ENCODE results near the gene B4GALT2. TPM values are rescaled to one million over a fixed set of nuclear protein-coding genes. Genes with fewer than 3 reads are reported as not detected.

Gene B4GALT2
- total and polyA plus RNA-seq, 2 of the 8 experiments (the other 6 are each of a cell fraction or from before 2014, with no cell fraction given), result 56.5 to 121 TPM

GRCh38 chr1:44031252-44032169 lies 52.5 kb downstream of the B4GALT2 start, which contains the start of gene SLC6A9 (continued):
- TF ChIP-seq CHD7 (IDR thresholded peaks at IDR 0.05; ENCODE audit: insufficient replicate concordance, low read length) (no peak), BACH1 (IDR thresholded peaks at IDR 0.05; ENCODE audit: low read length) (no peak; the same call in 1 of the 2 replicates), SP4 (IDR thresholded peaks at IDR 0.05; ENCODE audit: low read length) (0 out of 2 replicates have a peak, but pooled peaks have one; percentile 26), KDM4A (IDR thresholded peaks at IDR 0.05; ENCODE audit: low read depth, low read length, severe bottlenecking) (peak; percentile 4), NANOG (IDR thresholded peaks at IDR 0.05; ENCODE audit: insufficient read depth, low read depth, low read length, poor library complexity, severe bottlenecking) (no peak), TEAD4 (IDR thresholded peaks at IDR 0.05; ENCODE audit: low read depth, low read length) (0 out of 2 replicates have a peak, but pooled peaks have one; percentile 3), CBX5 (IDR thresholded peaks at IDR 0.05; ENCODE audit: low read depth, low read length) (no peak), RFX5 (IDR thresholded peaks at IDR 0.05; ENCODE audit: borderline replicate concordance, low read depth, low read length) (no peak), SP1 (IDR thresholded peaks at IDR 0.05; ENCODE audit: low read depth, low read length) (no peak)

Measured in H1 (cell line).